CD4-positive, alpha-beta T cell treated with Interleukin-6 for 4 hours (primary cell): ENCODE data around the gene CSF3.

ENCODE experiments used
- DNase-seq: peaks from one replicate; pipeline ENCODE4 v3.0.0-alpha.2; 2020; ENCODE audit warnings: mixed read lengths

CSF3 gene

GRCh38 chr17:40015005-40015997 is at the start of gene CSF3:
Gene CSF3 (plus strand): TSS chr17:40015440. CDS start chr17:40015475, 35 bp downstream.
- no peak for DNase-seq

DNA sequence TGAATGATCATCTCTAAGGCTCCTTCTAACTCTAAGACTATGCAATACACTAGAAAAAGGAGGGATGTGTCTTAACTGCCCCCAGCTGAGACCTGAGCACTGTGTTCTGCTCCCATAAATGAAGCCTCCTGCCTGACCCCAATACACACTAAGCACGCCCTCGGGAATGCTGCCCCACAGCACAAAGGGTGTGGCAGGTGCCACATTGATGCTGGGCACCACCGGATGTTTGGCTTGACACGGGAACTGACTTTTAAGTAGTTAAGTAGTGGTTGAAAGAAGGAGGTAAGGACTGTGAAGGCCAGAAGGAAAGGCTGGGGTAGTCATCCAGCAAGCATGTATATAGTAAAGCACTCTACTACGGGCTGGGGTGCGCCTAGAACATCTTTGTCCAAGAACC is 48.5 kb upstream of the CSF3 start:
- DNase-seq, result no peak

DNA sequence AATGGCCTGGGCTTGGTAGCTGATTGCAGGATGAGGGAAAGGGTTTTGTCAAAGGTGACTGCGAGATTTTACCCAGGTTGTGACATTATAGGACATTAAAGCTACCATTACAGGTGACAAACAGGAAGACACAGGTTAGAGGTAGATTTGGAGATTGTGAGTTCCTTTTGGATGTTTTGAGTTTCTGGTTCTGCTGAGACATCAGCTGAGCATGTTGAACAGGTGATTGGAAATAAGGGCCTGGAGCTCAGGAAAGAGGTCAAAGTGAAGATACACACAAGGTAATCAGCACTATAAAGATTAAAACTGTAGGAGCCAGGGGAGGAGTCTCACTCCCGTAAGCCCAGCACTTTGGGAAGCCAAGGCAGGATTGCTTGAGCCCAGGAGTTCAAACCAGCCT is 46.5 kb upstream of the CSF3 start:
- DNase-seq, result no peak

DNA sequence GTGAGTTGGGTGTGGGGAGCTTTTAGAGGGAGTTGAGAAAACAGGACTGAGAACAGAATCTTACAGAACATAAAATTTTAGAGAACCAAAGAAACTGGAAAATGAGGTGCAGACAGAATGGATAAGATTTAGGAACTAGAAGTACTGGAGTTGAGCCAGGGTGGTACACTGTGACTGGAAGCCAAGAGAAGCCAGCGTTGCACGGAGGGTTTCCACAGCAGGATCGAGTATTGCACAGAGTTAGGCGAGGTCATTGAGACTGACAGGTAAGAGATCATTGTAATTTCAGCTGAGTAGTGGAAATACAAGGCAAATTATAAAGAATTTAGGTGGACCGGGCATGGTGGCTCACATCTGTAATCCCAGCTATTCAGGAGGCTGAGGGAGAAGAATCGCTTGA is 45.9 kb upstream of the CSF3 start:
- DNase-seq, result no peak

- no peak for DNase-seq
Observed at GRCh38 chr17:39970157-39970692, 45.0 kb upstream of the CSF3 start.

GRCh38 chr17:39971076-39971603 is 44.1 kb upstream of the CSF3 start:
- no peak for DNase-seq

DNA sequence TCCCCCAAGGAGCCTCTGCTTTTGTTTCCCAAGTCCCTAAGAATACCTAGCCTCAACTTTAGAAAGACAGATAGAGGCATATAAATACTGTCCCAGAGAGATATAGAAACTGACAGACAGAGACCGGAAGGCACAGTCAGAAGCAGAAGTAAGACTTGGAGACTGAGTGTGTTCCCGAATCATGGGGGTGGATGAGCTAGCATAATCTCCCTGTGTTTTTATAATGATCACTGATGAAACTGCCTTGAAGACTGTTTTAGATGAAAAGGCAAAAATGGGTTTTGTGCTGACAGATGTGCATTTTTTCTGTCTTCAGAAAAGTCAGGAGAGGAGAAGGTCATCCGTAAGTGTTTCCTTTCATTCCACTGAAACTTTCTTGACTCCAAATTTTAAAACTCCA is 43.0 kb upstream of the CSF3 start:
- no peak for DNase-seq

GRCh38 chr17:39973496-39973895 is 41.7 kb upstream of the CSF3 start:
- no peak for DNase-seq

GRCh38 chr17:39974433-39974832 is 40.8 kb upstream of the CSF3 start:
- DNase-seq, result no peak

DNA sequence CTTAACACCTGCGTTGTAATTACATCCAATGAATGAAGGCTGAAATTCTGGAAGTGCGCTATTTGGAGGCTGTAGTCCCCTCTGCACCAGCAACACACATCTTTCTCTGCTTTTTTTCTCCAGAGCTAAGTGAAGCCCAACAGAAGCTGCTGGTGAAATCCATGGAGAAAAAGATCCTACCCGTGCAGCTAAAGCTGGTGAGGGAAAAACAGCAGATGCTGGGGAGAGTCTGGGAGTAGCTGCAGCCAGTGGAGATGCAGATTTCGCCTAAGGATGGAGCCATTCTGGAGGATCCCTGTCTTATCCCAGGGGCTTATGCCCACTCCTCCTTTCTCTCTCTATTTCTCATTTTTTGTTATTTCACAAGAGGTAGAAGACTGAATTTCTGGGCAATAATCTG is 39.4 kb upstream of the CSF3 start:
- no peak for DNase-seq

DNA sequence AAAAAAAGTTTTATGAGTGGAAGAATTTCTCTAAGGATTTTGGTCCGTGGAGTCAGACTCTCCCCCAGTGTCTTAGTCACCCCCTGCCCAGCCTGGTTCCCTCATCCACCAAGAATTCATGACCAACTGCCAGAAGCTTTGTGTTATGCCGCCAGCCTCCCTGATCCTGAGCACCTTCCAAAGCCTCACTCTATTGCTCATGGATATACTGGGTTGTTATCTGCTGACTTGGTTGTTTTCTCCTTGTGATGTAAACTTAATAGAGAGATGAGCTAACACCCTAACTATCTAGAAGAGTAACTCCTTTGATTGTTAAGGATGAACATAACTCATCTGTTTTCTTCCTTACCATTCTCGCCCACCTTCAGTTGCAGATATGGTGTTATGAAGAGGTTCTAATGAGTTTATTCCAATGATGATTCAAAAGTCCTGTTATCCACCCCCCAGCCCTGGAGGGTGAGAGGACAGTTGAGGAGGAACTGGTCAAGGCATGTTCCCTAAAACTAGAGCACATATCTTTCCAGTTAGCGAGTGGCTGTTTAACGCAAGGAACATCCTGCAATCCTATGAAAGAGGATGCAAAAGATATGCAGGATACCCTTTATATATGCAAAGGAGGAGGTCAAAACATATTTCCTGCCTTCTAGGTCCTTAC is 36.1 kb upstream of the CSF3 start:
- no peak for DNase-seq

DNA sequence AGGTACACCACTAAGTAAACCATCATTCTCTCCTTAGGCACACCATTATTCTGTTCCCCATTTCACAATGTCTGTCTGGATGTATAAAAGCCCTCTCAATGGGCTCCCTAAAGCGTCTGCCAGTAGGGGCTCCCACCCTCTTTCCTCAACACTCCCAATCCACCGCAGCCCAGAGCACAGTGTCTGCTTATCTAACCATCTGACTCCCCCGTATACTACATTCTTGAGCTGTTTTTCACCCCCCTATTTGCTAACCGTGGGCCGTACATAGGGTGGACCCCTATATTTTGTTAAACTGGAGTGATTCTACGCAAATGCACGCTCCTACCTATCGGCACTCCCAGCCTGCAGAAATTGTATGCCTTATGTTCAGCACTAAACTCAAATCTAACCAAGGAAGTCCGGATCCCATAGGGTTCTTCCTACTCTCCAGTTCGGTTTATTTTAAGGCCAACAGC is 35.3 kb upstream of the CSF3 start:
- DNase-seq, result no peak

DNA sequence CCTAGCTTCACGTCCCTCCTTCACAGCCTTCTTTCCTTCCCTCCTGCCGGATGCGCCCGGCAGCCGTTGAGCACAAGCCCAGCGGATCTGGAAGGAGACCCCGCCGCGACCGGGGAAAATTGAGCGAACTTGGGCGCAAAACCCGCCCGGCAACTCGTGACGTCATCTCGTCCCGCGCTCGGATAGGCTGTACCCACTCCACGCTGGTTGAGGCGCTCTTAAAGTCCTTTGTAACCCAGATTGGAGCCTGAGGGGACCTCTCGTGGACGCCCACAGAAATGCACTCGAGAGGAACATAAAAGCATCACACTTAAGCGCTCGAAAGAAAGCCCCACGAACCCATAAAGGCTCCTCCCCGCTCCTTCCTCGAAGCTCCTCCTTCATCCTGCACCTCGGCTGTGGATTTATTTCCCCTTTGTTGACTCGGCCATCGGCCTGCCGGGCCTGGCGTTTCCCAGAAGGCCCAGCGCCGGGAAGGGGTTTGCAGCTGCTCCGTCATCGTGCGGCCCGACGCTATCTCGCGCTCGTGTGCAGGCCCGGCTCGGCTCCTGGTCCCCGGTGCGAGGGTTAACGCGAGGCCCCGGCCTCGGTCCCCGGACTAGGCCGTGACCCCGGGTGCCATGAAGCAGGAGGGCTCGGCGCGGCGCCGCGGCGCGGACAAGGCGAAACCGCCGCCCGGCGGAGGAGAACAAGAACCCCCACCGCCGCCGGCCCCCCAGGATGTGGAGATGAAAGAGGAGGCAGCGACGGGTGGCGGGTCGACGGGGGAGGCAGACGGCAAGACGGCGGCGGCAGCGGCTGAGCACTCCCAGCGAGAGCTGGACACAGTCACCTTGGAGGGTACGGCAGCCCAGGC is 34.7 kb upstream of the CSF3 start, which contains the start of gene PSMD3:
Gene PSMD3, plus strand, starts transcription at position 457 of the 856 bp plus-strand sequence. Its CDS starts 164 bp downstream, at position 621.
- peak; percentile 98 for DNase-seq

GRCh38 chr17:39981207-39981741 is 34.0 kb upstream of the CSF3 start:
- no peak for DNase-seq

- no peak for DNase-seq
Observed at GRCh38 chr17:39981766-39982375, 33.4 kb upstream of the CSF3 start.

GRCh38 chr17:39988206-39988810 is 26.9 kb upstream of the CSF3 start:
- DNase-seq, result no peak

DNA sequence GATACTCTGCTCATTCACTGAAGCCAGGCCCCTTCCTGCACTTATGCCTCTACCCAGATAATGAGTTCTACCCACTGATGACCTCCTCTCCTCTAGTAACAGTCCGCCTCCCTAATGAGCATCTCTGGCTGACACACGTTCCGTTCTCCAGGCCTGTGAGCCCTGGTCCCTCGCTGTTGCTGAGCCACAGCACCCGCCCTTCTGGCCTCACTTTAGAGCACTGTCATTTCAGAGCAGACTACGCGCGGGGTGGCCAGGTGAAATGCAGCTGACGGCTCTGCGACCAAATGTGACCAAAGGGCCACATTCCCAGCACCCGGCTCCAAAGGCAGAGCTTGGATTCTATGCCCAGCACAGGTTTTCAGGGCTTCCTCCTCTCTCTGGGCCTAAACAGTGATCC is 20.8 kb upstream of the CSF3 start:
- no peak for DNase-seq

DNA sequence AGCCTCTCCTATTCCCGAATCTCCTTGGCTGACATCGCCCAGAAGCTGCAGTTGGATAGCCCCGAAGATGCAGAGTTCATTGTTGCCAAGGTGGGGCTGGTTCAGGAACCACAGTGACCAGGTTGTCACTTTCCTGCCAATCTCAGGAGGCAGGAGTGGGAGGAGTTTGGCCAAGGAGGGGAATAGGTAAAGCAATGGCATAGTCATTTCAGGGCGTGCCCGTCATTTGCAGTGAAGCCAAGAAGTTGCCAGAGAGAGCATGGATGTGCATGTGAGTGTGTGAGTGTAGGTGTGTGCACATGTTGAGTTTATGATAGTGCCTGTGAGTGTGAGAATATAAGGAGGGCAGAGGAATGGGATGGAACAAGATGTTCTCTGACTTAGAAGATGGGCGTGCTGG is 19.8 kb upstream of the CSF3 start:
- no peak for DNase-seq

- DNase-seq, result no peak
Observed at GRCh38 chr17:39996162-39996561, 19.1 kb upstream of the CSF3 start.

- DNase-seq, result no peak
Observed at GRCh38 chr17:39996800-39997199, 18.4 kb upstream of the CSF3 start.

GRCh38 chr17:39997543-39997942 is 17.7 kb upstream of the CSF3 start:
- DNase-seq, result no peak
